Activated CD4-positive, alpha-beta T cell treated with anti-CD3 and anti-CD28 coated beads for 24 hours (primary cell): Measurements from ENCODE around the gene CFAP74.

Experiments used
- DNase-seq, 2 donors: peaks; one replicate each; pipeline ENCODE4 v3.0.0-alpha.2; 2020; ENCODE audit warnings: low read depth in 2 of 2

The CFAP74 gene

GRCh38 chr1:2042830-2043773 is 39.5 kb upstream of the CFAP74 start:
- no peak for DNase-seq

- DNase-seq, result no peak
Observed at GRCh38 chr1:2041887-2042286, 38.3 kb upstream of the CFAP74 start.

- DNase-seq, result no peak
Observed at GRCh38 chr1:2041305-2041704, 37.7 kb upstream of the CFAP74 start.

- DNase-seq, result no peak
Observed at GRCh38 chr1:2039251-2039650, 35.7 kb upstream of the CFAP74 start.

GRCh38 chr1:2038229-2038628 is 34.6 kb upstream of the CFAP74 start:
- DNase-seq, result no peak

GRCh38 chr1:2037314-2037979 is 33.9 kb upstream of the CFAP74 start:
- no peak for DNase-seq

- no peak for DNase-seq
Observed at GRCh38 chr1:2036287-2036686, 32.7 kb upstream of the CFAP74 start.

- no peak for DNase-seq
Observed at GRCh38 chr1:2033165-2033564, 29.6 kb upstream of the CFAP74 start.

- no peak for DNase-seq
Observed at GRCh38 chr1:2032737-2033136, 29.2 kb upstream of the CFAP74 start.

GRCh38 chr1:2031546-2032540 is 28.3 kb upstream of the CFAP74 start:
- no peak for DNase-seq

- no peak for DNase-seq
Observed at GRCh38 chr1:2030076-2030871, 26.7 kb upstream of the CFAP74 start.

- DNase-seq, result no peak
Observed at GRCh38 chr1:2029561-2029960, 26.0 kb upstream of the CFAP74 start.

- DNase-seq, result no peak
Observed at GRCh38 chr1:2028870-2029560, 25.4 kb upstream of the CFAP74 start.

GRCh38 chr1:2027961-2028583 is 24.5 kb upstream of the CFAP74 start:
- DNase-seq, result no peak

- no peak for DNase-seq
Observed at GRCh38 chr1:2025491-2025981, 21.9 kb upstream of the CFAP74 start.

GRCh38 chr1:2024887-2025286 is 21.3 kb upstream of the CFAP74 start:
- DNase-seq, result no peak

GRCh38 chr1:2024451-2024850 is 20.9 kb upstream of the CFAP74 start:
- DNase-seq, result no peak

GRCh38 chr1:2023187-2023586 is 19.6 kb upstream of the CFAP74 start:
- no peak for DNase-seq

GRCh38 chr1:2022063-2022770 is 18.6 kb upstream of the CFAP74 start:
- DNase-seq, result no peak
